Activated B cell treated with CpG ODN at 0.5 μM for 24 hours (primary cell): ENCODE measurements around the gene TCF7L2. TPM values are rescaled to one million over a fixed set of nuclear protein-coding genes. Genes with fewer than 3 reads are reported as not detected.

Experiments
- ATAC-seq: fragments of 200-7000 bp; cut with Tn5 transposase; one replicate; pipeline ENCODE4 v1.10.0; 2021; ENCODE audit warnings: low read depth, mild to moderate bottlenecking, moderate library complexity
- CTCF ChIA-PET: fragments of 350-600 bp; sonication (Branson Sonifier 250); formaldehyde crosslinking; loops from one replicate; lab custom pipeline; 2021; ENCODE audit warnings: antibody characterized with exemption; lab: Charles Lee
- POLR2A ChIA-PET: fragments of 350-600 bp; sonication (Branson Sonifier 250); formaldehyde crosslinking; loops from one replicate; lab custom pipeline; 2021; ENCODE audit warnings: antibody characterized with exemption; lab: Charles Lee
- DNase-seq: peaks from one replicate; pipeline ENCODE4 v3.0.0; 2022
- H3K27ac Mint-ChIP-seq: one replicate; pipeline ENCODE4 v1.8.0; 2020; ENCODE audit warnings: mixed read lengths
- H3K27me3 Mint-ChIP-seq: one replicate; pipeline ENCODE4 v1.8.0; 2021; ENCODE audit warnings: mixed read lengths
- H3K36me3 Mint-ChIP-seq: one replicate; pipeline ENCODE4 v1.8.0; 2021; ENCODE audit warnings: low read depth, mixed read lengths
- H3K4me1 Mint-ChIP-seq: one replicate; pipeline ENCODE4 v1.8.0; 2021; ENCODE audit warnings: mixed read lengths
- H3K4me3 Mint-ChIP-seq: one replicate; pipeline ENCODE4 v1.8.0; 2020; ENCODE audit warnings: mild to moderate bottlenecking, mixed read lengths
- H3K9me3 Mint-ChIP-seq: one replicate; pipeline ENCODE4 v1.8.0; 2020; ENCODE audit warnings: mixed read lengths
- intact Hi-C: fragments of 100-400 bp; cut with micrococcal nuclease; formaldehyde crosslinking; loops from one replicate; pipeline ENCODE4 v1.15.1; 2024
- total RNA-seq: library from RNA; stranded (reverse); gene quantifications from 2 replicates; pipeline ENCODE4 v1.2.3, GENCODE V29; 2022
- TF ChIP-seq, protein P1 (sequence below): fragments of 200-600 bp; IDR thresholded peaks from one replicate; pipeline ENCODE4 v1.8.0; 2022; ENCODE audit warnings: antibody characterized with exemption, mild to moderate bottlenecking

The TCF7L2 gene
- total RNA-seq, 1 donor from 2014 or later = 2.2 TPM

GRCh38 chr10:113005380-113005779 is 55.3 kb downstream of the TCF7L2 start:
- peaks cover 25% of the 10 kb centered on the region for H3K27me3 Mint-ChIP-seq
- no peaks in the 10 kb centered on the region for H3K4me1 Mint-ChIP-seq
- CTCF ChIA-PET = no interaction called here
- POLR2A ChIA-PET = no interaction called here
- H3K36me3 Mint-ChIP-seq = no peaks in the 10 kb centered on the region
- no peaks in the 10 kb centered on the region for H3K9me3 Mint-ChIP-seq
- no peak overlapping the region for H3K27ac Mint-ChIP-seq
- DNase-seq (no peak), ATAC-seq (no peak)
- TF ChIP-seq, protein P1, sequence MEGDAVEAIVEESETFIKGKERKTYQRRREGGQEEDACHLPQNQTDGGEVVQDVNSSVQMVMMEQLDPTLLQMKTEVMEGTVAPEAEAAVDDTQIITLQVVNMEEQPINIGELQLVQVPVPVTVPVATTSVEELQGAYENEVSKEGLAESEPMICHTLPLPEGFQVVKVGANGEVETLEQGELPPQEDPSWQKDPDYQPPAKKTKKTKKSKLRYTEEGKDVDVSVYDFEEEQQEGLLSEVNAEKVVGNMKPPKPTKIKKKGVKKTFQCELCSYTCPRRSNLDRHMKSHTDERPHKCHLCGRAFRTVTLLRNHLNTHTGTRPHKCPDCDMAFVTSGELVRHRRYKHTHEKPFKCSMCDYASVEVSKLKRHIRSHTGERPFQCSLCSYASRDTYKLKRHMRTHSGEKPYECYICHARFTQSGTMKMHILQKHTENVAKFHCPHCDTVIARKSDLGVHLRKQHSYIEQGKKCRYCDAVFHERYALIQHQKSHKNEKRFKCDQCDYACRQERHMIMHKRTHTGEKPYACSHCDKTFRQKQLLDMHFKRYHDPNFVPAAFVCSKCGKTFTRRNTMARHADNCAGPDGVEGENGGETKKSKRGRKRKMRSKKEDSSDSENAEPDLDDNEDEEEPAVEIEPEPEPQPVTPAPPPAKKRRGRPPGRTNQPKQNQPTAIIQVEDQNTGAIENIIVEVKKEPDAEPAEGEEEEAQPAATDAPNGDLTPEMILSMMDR = no peak
- intact Hi-C loops = no loop called here
- H3K4me3 Mint-ChIP-seq = no peak overlapping the region

GRCh38 chr10:113006656-113007342 is 56.8 kb downstream of the TCF7L2 start:
- Mint-ChIP-seq H3K4me1 (no peaks in the 10 kb centered on the region), H3K27me3 (peaks cover 26% of the 10 kb centered on the region), H3K36me3 (no peaks in the 10 kb centered on the region), H3K9me3 (no peaks in the 10 kb centered on the region), H3K4me3 (no peak overlapping the region), H3K27ac (no peak overlapping the region)
- POLR2A ChIA-PET = interaction anchor here (0.6 kb wide), 1 partner anchor 23 kb away, joined by 5 read pairs; no protein-coding TSS in a partner anchor
- TF ChIP-seq, protein P1 = no peak
- no peak for ATAC-seq
- DNase-seq = no peak
- CTCF ChIA-PET = no interaction called here
- intact Hi-C loops = no loop called here

- no peaks in the 10 kb centered on the region for H3K9me3 Mint-ChIP-seq
- DNase-seq (no peak), ATAC-seq (no peak)
- CTCF ChIA-PET = no interaction called here
- no peaks in the 10 kb centered on the region for H3K36me3 Mint-ChIP-seq
- POLR2A ChIA-PET = interaction anchor here (0.6 kb wide), 1 partner anchor 23 kb away, joined by 5 read pairs; no protein-coding TSS in a partner anchor
- no peaks in the 10 kb centered on the region for H3K4me1 Mint-ChIP-seq
- TF ChIP-seq, protein P1 = no peak
- H3K27ac Mint-ChIP-seq = no peak overlapping the region
- intact Hi-C loops = no loop called here
- no peak overlapping the region for H3K4me3 Mint-ChIP-seq
- peaks cover 26% of the 10 kb centered on the region for H3K27me3 Mint-ChIP-seq
These were observed 57.3 kb downstream of the TCF7L2 start for GRCh38 chr10:113007343-113007771.

- H3K27me3 Mint-ChIP-seq = peaks cover 26% of the 10 kb centered on the region
- TF ChIP-seq, protein P1 = no peak
- ATAC-seq = no peak
- ChIA-PET POLR2A (no interaction called here), CTCF (no interaction called here)
- DNase-seq = no peak
- no peaks in the 10 kb centered on the region for H3K9me3 Mint-ChIP-seq
- H3K36me3 Mint-ChIP-seq = no peaks in the 10 kb centered on the region
- H3K4me3 Mint-ChIP-seq = no peak overlapping the region
- H3K4me1 Mint-ChIP-seq = no peaks in the 10 kb centered on the region
- intact Hi-C loops = no loop called here
- no peak overlapping the region for H3K27ac Mint-ChIP-seq
These were observed 57.8 kb downstream of the TCF7L2 start for GRCh38 chr10:113007821-113008220.

DNA sequence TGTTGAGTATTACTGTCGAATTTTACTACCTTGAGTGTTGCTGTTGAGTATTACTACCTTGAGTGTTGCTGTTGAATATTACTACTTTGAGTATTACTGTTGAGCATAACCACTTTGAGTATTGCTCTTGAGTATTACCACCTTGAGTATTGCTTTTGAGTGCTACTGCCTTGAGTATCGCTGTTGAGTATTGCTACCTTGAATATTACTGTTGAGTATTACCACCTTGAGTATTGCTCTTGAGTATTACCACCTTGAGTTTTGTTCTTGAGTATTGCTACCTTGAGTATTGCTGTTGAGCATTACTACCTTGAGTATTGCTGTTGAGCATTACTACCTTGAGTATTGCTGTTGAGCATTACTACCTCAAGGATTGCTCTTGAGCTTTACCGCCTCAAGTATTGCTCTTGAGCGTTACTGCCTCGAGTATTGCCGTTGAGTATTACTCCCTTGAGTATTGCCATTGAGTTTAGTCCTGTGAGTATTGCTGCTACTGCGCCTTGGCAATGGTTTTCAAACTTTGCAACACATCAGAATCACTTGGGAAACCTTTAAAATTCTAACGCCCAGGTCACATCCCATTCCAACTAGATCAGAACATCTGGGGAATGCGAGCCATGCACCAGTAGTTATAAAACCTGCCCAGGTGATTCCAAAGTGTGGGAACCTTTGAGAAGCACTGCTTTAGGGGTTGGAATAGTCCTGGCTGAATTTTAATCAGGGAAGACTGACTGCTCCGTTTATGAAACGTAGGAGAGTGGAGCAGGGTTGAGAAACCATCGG is 61.7 kb downstream of the TCF7L2 start:
- DNase-seq = no peak
- Mint-ChIP-seq H3K4me1 (no peaks in the 10 kb centered on the region), H3K27me3 (peaks cover 20% of the 10 kb centered on the region)

More for the DNA sequence above, 61.7 kb downstream of the TCF7L2 start:
- no peaks in the 10 kb centered on the region for H3K9me3 Mint-ChIP-seq
- no peak for ATAC-seq
- ChIA-PET CTCF (no interaction called here), POLR2A (no interaction called here)
- H3K36me3 Mint-ChIP-seq = no peaks in the 10 kb centered on the region
- TF ChIP-seq, protein P1 = no peak
- H3K4me3 Mint-ChIP-seq = no peak overlapping the region
- intact Hi-C loops = no loop called here
- no peak overlapping the region for H3K27ac Mint-ChIP-seq
